Measurements from ENCODE around the gene MDFIC.

GRCh38 chr7:114943953-114944744, 22.3 kb downstream of the MDFIC start:
- TF ChIP-seq POLR2AphosphoS5 (IDR thresholded peaks at IDR 0.05; ENCODE audit: borderline replicate concordance, low read depth, low read length), result no peak
- no peak for TF ChIP-seq EZH2 (IDR thresholded peaks at IDR 0.05)

All from SK-N-MC (cell line).